GM12865 (cell line): ENCODE results near the gene FANCC.

Source experiments
- DNase-seq: peaks from one replicate; pipeline ENCODE4 v3.0.0; 2010; ENCODE audit warnings: low read depth
- H3K4me3 ChIP-seq: 2 replicates; pipeline ENCODE4 v1.5.1; 2011; ENCODE audit warnings: mild to moderate bottlenecking, low read depth, low read length, control low read depth
- TF ChIP-seq, protein P1 (sequence below): IDR thresholded peaks from 2 replicates; pipeline ENCODE4 v1.5.1; 2011; ENCODE audit warnings: low read length, control low read depth, low read depth, inconsistent platforms; ENCODE audit not compliant: insufficient read depth; ENCODE audit errors: missing control alignments

The FANCC gene, protein sequence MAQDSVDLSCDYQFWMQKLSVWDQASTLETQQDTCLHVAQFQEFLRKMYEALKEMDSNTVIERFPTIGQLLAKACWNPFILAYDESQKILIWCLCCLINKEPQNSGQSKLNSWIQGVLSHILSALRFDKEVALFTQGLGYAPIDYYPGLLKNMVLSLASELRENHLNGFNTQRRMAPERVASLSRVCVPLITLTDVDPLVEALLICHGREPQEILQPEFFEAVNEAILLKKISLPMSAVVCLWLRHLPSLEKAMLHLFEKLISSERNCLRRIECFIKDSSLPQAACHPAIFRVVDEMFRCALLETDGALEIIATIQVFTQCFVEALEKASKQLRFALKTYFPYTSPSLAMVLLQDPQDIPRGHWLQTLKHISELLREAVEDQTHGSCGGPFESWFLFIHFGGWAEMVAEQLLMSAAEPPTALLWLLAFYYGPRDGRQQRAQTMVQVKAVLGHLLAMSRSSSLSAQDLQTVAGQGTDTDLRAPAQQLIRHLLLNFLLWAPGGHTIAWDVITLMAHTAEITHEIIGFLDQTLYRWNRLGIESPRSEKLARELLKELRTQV

DNA sequence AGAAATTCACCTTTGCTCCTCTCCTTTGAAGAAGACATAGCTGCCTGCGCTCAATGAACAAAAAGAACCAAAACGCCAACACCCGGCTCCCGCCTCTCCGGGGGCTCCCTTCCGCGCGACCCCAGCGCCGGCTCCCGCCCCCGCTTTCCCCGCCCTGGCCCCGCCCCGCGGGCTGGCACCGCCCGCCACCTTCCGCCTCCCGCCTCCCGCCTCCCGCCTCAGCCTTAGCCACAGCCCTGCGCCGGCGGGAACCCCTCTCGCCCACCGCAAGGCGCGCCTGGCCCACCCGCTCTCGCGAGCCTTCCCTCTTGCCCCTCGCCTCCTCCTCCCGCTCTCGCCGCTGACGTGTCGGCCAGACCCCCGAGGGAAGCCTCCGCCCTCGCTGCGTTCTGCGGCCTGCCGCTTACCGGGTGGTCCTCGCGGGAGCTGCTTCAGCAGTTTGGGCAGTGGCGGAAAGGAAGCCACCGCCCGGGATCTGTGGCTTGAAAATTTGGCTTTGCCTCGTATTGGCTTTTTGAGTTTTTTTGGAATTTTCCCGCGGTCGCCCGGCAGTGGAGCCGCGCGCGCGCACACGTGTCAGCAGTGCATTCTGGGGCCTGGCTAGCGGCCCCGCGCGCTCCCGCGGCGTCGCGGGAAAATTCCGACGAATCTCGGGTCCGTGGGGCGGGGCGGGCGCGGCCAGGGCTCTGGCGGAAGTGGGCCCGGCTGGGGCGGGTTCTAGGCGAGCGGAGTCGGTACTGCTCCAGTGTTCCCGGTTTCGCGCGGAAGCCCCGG is at the start of gene FANCC:
FANCC (minus strand) TSS at position 591 of the 774 bp plus-strand sequence. CDS start 68,418 bp downstream, outside the sequence.
- DNase-seq: peak; percentile 91
- H3K4me3 ChIP-seq: peak within 1 kb of the TSS; percentile 98
- TF ChIP-seq, protein P1, sequence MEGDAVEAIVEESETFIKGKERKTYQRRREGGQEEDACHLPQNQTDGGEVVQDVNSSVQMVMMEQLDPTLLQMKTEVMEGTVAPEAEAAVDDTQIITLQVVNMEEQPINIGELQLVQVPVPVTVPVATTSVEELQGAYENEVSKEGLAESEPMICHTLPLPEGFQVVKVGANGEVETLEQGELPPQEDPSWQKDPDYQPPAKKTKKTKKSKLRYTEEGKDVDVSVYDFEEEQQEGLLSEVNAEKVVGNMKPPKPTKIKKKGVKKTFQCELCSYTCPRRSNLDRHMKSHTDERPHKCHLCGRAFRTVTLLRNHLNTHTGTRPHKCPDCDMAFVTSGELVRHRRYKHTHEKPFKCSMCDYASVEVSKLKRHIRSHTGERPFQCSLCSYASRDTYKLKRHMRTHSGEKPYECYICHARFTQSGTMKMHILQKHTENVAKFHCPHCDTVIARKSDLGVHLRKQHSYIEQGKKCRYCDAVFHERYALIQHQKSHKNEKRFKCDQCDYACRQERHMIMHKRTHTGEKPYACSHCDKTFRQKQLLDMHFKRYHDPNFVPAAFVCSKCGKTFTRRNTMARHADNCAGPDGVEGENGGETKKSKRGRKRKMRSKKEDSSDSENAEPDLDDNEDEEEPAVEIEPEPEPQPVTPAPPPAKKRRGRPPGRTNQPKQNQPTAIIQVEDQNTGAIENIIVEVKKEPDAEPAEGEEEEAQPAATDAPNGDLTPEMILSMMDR: no peak

DNA sequence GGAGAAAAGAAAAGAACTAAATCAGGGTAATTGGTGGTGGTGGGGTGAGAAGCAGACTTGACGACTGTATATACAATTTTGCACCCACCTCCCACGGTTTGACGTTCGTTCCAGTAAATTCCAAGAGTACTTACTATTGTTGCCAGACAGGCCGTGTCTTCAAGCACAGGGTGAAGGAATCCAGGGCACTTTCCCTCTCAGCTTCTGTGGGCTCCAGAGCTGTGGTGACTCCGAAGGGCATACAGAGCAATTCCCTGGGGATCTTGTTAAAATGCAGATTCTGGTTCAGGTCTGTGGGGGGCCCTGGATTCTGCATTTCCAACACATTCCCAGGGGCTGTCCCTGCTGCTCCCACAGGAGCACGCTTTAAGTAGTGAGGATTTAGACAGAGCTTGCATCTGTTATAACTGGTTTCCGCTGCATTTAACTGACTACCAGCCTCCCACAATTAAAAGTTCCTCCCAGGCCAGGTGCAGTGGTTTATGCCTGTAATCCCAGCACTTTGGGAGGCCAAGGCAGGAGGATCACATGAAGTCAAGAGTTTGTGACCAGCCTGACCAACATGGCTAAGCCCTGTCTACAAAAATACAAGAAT is 49.3 kb upstream of the FANCC start:
- DNase-seq: no peak
- TF ChIP-seq, protein P1: no peak
- no peak overlapping the region for H3K4me3 ChIP-seq

DNA sequence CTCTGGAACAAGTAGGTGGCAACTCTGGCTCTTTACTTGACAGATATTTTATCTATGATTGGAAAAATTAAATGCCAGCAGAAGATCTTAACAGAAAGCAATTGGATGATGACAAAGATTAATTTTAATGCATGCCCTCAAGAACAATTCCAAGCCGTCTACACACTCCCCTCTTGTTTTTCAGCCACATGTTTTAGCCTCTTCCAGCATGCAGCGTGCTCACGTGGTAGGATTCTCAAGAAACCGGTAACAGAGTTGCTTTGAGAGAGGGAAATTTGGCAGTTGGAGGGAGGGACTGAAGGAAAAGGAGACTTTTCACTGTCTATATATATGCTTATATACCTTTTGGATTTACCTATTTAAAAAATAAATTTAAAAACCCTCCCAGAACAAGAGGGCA is 48.3 kb upstream of the FANCC start:
- H3K4me3 ChIP-seq: no peak overlapping the region

DNA sequence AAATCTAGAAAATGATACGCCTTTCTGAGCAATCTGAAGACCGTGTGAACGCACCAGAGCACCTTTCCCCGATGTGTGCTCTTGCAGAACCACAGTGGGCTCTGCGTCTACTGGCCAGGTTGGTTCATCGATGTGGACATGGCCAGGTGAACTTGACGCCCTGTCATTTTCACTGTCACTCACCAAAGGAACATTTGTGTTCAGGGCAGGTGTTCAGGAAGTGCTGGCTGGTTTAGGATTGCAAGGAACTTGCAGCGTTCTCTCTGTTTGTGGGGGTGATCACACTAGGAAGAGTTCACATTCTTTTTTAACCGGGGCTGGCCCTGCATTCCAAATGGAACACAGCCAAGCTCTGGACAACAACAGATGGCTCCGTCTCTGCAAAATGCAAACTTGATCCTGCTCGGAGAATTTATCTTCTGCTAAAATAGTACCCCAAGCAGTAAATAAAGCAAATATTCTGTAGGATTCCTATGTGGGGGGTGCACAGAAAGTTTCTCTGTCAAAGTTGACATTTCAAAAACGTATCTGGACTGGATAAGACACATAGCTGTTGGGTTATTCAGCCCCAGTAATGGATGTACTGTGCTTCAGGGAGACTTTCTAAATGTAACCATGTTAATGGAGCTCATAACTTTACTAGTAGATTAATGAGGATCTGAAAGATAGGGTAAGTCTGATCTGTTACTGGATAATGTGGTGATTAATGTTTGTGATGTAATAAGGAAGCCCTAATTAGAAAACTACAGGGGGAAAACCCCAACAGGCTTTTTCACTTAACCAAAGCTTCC is 45.7 kb upstream of the FANCC start:
- DNase-seq: no peak
- TF ChIP-seq, protein P1: no peak
- no peak overlapping the region for H3K4me3 ChIP-seq

More for the DNA sequence above, 48.3 kb upstream of the FANCC start:
- no peak for DNase-seq
- TF ChIP-seq, protein P1: no peak

DNA sequence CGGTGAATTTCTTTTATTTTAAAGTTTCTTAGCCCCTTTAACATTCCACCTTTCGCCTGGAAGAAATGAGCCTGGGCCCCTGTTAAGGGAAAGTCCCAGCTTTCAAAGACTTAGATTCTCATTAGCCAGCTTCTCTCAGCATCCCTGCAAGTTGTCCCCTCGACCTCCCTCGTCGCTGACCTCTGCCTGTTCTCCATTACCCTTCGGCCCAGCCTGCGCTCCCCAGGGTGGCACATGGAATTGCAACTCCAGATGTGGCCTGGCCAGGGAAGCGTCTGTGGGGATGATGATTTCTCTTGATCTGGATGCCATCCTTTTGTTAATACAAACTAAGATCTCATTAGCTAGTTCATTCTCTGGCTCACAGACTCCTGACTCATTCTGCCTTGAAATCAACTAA is 43.4 kb upstream of the FANCC start:
- DNase-seq: no peak
- H3K4me3 ChIP-seq: no peak overlapping the region
- TF ChIP-seq, protein P1: no peak

DNA sequence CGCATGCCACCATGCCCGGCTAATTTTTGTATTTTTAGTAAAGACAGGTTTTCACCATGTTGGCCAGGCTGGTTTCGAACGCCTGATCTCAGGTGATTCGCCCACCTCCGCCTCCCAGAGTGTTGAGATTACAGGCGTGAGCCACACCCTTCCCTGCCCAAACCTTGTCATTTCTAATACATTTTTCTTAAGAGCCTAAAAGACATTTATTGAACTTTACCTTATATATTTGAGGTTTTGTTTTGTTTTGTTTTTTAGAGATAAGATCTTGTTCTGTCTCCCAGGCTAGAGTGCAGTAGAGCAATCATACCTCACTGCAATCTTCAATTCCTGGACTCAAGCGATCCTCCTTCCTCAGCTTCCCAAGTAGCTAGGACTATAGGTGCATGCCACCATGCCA is 39.8 kb upstream of the FANCC start:
- no peak overlapping the region for H3K4me3 ChIP-seq
- TF ChIP-seq, protein P1: no peak
- no peak for DNase-seq
